Fibroblast of the aortic adventitia (primary cell): Measurements from ENCODE around the gene SPTBN4. TPM values are rescaled to one million over a fixed set of nuclear protein-coding genes. Genes with fewer than 3 reads are reported as not detected.

Source experiments
- DNase-seq: peaks from one replicate; pipeline ENCODE4 v3.0.0-alpha.2; 2010; ENCODE audit warnings: low read depth
- H3K4me3 ChIP-seq: 2 replicates; pipeline ENCODE4 v1.5.1; 2011; ENCODE audit warnings: low read depth, mild to moderate bottlenecking, control low read depth, low read length, moderate library complexity
- CTCF ChIP-seq: IDR thresholded peaks from 2 replicates; pipeline ENCODE4 v1.5.1; 2011; ENCODE audit warnings: mild to moderate bottlenecking, low read length, control low read depth, inconsistent platforms; ENCODE audit not compliant: insufficient read depth
- total RNA-seq: library from RNA; depleted of rRNA; stranded (reverse); fragments of >200 nt; gene quantifications from 2 replicates; pipeline ENCODE4 v1.2.3, GENCODE V29; 2012; ENCODE audit warnings: low replicate concordance

Gene SPTBN4
- total RNA-seq, 1 donor: 3.5 TPM

GRCh38 chr19:40549007-40549708 lies 82.4 kb downstream of the SPTBN4 start:
- H3K4me3 ChIP-seq: no peak overlapping the region
- peak; percentile 27 for DNase-seq
- TF ChIP-seq CTCF: peak; percentile 49

GRCh38 chr19:40550951-40551350 lies 84.2 kb downstream of the SPTBN4 start:
- DNase-seq: no peak
- TF ChIP-seq CTCF: no peak
- H3K4me3 ChIP-seq: no peak overlapping the region

DNA sequence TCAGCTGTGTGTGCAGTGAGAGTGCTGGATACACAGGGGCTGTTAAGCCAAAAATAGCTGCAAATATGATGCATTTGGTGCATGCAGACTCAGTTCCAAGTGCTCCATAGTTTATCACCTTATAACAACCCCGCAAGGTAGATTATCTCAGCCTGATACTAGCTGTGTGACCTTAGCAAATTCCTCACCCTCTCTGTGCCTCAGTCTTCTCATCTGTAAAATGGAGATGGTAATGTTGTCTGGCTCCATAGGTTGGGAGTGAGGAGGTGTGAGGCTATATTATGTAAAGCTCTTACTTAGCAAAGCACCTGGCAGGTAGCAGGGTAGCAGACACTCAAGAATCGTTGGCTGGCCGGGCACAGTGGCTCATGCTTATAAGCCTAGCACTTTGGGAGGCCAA lies 86.0 kb downstream of the SPTBN4 start:
- H3K4me3 ChIP-seq: no peak overlapping the region
- DNase-seq: no peak
- no peak for TF ChIP-seq CTCF

GRCh38 chr19:40553885-40554857 lies 87.4 kb downstream of the SPTBN4 start:
- TF ChIP-seq CTCF: no peak
- no peak for DNase-seq
- H3K4me3 ChIP-seq: no peak overlapping the region

- no peak for DNase-seq
- no peak for TF ChIP-seq CTCF
- H3K4me3 ChIP-seq: no peak overlapping the region
Observed at GRCh38 chr19:40555978-40556689, 89.3 kb downstream of the SPTBN4 start.

DNA sequence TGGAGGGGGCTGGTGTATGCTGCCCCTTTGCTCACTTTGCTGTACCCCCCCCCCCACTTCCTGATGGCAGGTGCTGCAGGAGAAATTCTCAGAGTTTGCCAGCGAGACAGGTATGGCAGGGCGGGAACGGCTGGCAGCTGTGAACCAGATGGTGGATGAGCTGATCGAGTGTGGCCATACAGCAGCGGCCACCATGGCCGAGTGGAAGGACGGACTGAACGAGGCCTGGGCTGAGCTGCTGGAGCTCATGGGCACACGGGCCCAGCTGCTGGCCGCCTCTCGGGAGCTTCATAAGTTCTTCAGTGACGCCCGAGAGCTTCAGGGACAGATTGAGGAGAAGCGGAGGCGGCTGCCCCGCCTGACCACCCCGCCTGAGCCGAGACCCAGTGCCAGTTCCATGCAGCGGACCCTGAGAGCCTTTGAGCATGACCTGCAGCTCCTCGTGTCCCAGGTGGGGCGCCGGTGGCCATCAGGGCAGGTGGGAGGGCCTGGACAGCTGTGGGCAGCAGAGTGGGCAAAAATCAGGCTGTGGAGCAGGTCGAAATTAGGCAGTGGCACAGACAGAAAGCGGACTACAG lies 90.2 kb downstream of the SPTBN4 start:
- TF ChIP-seq CTCF: no peak
- DNase-seq: no peak

More for the DNA sequence above, 90.2 kb downstream of the SPTBN4 start:
- no peak overlapping the region for H3K4me3 ChIP-seq
